HG02588 (cell line): ENCODE data around the gene ACVRL1.
A peak's percentile ranks its signal among the peaks of the same experiment; 100 is the strongest.

ENCODE experiments used
- ATAC-seq: cut with Tn5 transposase; IDR thresholded peaks from one replicate; pipeline ENCODE4 v1.9.1; 2021; ENCODE audit warnings: mild to moderate bottlenecking, moderate library complexity; ENCODE audit not compliant: unreplicated experiment

Gene ACVRL1

GRCh38 chr12:51937926-51938325, 30.6 kb downstream of the ACVRL1 start:
- ATAC-seq, result no peak

GRCh38 chr12:51938726-51939125, 31.4 kb downstream of the ACVRL1 start:
- no peak for ATAC-seq

- no peak for ATAC-seq
Measured at GRCh38 chr12:51941011-51941581, 33.8 kb downstream of the ACVRL1 start.

GRCh38 chr12:51941604-51942003, 34.3 kb downstream of the ACVRL1 start:
- no peak for ATAC-seq

GRCh38 chr12:51942056-51942455, 34.8 kb downstream of the ACVRL1 start:
- ATAC-seq, result no peak

- ATAC-seq, result no peak
Measured at GRCh38 chr12:51942501-51943000, 35.2 kb downstream of the ACVRL1 start.

GRCh38 chr12:51943346-51943745, 36.0 kb downstream of the ACVRL1 start:
- ATAC-seq, result no peak

GRCh38 chr12:51944608-51945233, 37.4 kb downstream of the ACVRL1 start:
- ATAC-seq, result no peak

- ATAC-seq, result no peak
Measured at GRCh38 chr12:51947246-51947996, 40.1 kb downstream of the ACVRL1 start.

- no peak for ATAC-seq
Measured at GRCh38 chr12:51948066-51948465, 40.8 kb downstream of the ACVRL1 start.

- no peak for ATAC-seq
Measured at GRCh38 chr12:51949342-51950030, 42.2 kb downstream of the ACVRL1 start.

GRCh38 chr12:51950682-51951198, 43.4 kb downstream of the ACVRL1 start:
- no peak for ATAC-seq

- ATAC-seq, result peak; percentile 90
Measured at GRCh38 chr12:51951199-51951842, 44.0 kb downstream of the ACVRL1 start, which contains the start of gene ACVR1B. ACVR1B (plus strand) TSS chr12:51951699; CDS start chr12:51951744, 45 bp downstream.

- ATAC-seq, result no peak
Measured at GRCh38 chr12:51951843-51952722, 44.8 kb downstream of the ACVRL1 start.

GRCh38 chr12:51953089-51953488, 45.8 kb downstream of the ACVRL1 start:
- no peak for ATAC-seq

- no peak for ATAC-seq
Measured at GRCh38 chr12:51953864-51954263, 46.6 kb downstream of the ACVRL1 start.

GRCh38 chr12:51954561-51955361, 47.5 kb downstream of the ACVRL1 start:
- ATAC-seq, result no peak

GRCh38 chr12:51955702-51956101, 48.4 kb downstream of the ACVRL1 start:
- no peak for ATAC-seq

- ATAC-seq, result no peak
Measured at GRCh38 chr12:51958542-51958941, 51.2 kb downstream of the ACVRL1 start.
